ENCODE results near the gene LACRT.

The LACRT gene

DNA sequence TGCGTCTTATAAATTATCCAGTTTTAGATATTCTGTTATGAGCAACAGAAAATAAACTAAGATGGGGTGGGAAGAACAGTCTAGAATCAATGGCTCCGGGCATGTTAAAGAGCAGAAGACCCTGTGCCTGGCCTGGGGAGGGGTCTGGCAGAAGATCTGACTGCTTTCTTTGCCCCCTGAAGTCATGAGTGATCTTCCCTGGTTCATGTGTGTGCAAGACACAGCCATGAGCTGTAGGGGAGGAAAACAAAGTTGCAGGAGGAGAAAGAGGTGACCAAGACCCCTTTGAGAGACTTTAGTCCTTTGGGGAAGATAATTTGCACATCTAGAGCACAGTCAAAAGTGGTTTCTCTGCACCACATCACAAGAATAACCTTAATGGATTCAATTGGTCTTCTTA lies 4.8 kb downstream of the LACRT start:
- TF ChIP-seq POLR2AphosphoS5 (IDR thresholded peaks at IDR 0.05; ENCODE audit: low read depth, low read length) = no peak
- TF ChIP-seq, protein P1, sequence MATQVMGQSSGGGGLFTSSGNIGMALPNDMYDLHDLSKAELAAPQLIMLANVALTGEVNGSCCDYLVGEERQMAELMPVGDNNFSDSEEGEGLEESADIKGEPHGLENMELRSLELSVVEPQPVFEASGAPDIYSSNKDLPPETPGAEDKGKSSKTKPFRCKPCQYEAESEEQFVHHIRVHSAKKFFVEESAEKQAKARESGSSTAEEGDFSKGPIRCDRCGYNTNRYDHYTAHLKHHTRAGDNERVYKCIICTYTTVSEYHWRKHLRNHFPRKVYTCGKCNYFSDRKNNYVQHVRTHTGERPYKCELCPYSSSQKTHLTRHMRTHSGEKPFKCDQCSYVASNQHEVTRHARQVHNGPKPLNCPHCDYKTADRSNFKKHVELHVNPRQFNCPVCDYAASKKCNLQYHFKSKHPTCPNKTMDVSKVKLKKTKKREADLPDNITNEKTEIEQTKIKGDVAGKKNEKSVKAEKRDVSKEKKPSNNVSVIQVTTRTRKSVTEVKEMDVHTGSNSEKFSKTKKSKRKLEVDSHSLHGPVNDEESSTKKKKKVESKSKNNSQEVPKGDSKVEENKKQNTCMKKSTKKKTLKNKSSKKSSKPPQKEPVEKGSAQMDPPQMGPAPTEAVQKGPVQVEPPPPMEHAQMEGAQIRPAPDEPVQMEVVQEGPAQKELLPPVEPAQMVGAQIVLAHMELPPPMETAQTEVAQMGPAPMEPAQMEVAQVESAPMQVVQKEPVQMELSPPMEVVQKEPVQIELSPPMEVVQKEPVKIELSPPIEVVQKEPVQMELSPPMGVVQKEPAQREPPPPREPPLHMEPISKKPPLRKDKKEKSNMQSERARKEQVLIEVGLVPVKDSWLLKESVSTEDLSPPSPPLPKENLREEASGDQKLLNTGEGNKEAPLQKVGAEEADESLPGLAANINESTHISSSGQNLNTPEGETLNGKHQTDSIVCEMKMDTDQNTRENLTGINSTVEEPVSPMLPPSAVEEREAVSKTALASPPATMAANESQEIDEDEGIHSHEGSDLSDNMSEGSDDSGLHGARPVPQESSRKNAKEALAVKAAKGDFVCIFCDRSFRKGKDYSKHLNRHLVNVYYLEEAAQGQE (IDR thresholded peaks at IDR 0.05; ENCODE audit: insufficient read depth in 1 of 2, low read depth in 2 of 2, low read length in 2 of 2) = no peak
- no peak for TF ChIP-seq TAF1 (IDR thresholded peaks at IDR 0.05; ENCODE audit: borderline replicate concordance, insufficient read depth, low read length)
- no peak for TF ChIP-seq FOXP2 (optimal IDR thresholded peaks at IDR 0.05; ENCODE audit: borderline replicate concordance, extremely low read depth, extremely low read length, insufficient read depth)
- TF ChIP-seq SIN3A (IDR thresholded peaks at IDR 0.05; ENCODE audit: borderline replicate concordance, insufficient read depth, low read length) = no peak

DNA sequence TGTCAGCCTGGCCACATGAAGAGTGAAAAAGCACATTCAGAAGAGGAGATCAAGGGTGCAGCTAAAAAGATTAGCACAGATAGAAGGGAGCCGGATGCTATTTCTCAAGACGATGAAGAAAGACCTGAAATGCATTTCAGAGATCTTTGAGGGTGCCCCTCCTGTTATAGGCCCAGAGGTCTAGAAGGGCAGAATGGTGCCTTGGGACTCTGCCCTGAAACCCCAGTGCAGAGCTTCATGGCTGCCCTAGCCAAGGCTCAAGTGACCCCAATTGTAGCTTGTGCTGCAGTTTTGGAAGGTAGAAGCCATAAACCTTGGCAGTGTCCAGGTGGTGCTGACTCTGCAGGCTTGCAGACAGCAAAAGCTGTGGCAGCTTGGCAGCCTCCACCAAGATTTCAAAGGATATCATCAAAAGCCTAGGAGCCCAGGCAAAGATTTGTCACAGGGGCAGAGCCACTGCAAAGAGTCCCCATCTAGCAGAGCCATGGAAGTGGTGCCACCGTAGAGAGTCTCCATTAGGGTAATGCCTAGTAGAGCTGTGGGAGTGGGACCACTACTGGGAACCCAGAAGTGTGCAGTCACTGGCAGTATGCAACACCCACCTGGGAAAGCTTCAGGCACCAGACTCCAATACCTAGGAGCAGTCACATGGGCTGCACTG lies 6.4 kb downstream of the LACRT start:
- TF ChIP-seq SIN3A (IDR thresholded peaks at IDR 0.05; ENCODE audit: borderline replicate concordance, insufficient read depth, low read length) = no peak
- no peak for TF ChIP-seq POLR2AphosphoS5 (IDR thresholded peaks at IDR 0.05; ENCODE audit: low read depth, low read length)
- no peak for TF ChIP-seq TAF1 (IDR thresholded peaks at IDR 0.05; ENCODE audit: borderline replicate concordance, insufficient read depth, low read length)
- TF ChIP-seq, protein P1 (IDR thresholded peaks at IDR 0.05; ENCODE audit: insufficient read depth in 1 of 2, low read depth in 2 of 2, low read length in 2 of 2) = no peak
- TF ChIP-seq FOXP2 (optimal IDR thresholded peaks at IDR 0.05; ENCODE audit: borderline replicate concordance, extremely low read depth, extremely low read length, insufficient read depth) = no peak

DNA sequence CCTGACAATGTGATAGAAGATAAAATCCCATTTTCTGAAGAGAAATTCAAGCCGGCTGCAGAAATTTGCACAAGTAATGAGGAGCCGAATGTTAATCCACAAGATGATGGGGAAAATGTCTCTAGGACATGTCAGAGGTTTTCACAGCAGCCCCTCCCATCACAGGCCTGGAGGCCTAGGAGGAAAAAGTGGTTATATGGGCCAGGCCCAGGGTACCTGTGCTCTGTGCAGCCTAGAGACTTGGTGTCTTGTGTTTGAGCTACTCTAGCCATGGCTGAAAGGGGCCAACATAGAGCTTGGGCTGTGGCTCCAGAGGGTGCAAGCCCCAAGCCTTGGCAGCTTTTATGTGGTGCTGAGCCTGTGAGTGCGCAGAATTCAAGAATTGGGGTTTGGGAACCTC lies 7.4 kb downstream of the LACRT start:
- TF ChIP-seq POLR2AphosphoS5 (IDR thresholded peaks at IDR 0.05; ENCODE audit: low read depth, low read length) = no peak
- TF ChIP-seq, protein P1 (IDR thresholded peaks at IDR 0.05; ENCODE audit: insufficient read depth in 1 of 2, low read depth in 2 of 2, low read length in 2 of 2) = no peak

DNA sequence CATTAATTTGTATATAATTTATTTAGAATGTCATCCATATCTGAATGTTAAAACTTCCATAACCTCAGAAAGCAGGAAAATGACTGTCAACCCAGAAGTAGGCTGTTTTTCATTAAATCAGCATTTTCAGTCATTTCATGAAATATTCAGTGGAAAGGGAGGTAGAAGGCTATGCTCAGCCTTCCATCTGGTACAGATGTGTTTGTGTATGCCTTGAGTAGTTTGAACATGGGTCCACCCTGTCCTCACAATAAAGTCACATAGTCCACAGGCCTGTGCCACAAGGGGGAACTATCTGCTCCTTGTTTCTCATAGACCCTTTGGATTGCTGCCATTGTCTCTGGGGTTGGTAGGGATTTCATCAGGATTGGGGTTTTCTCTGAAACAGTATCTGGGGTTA lies 9.1 kb downstream of the LACRT start:
- TF ChIP-seq FOXP2 (optimal IDR thresholded peaks at IDR 0.05; ENCODE audit: borderline replicate concordance, extremely low read depth, extremely low read length, insufficient read depth) = no peak
- TF ChIP-seq, protein P1 (IDR thresholded peaks at IDR 0.05; ENCODE audit: insufficient read depth in 1 of 2, low read depth in 2 of 2, low read length in 2 of 2) = no peak
- no peak for TF ChIP-seq TAF1 (IDR thresholded peaks at IDR 0.05; ENCODE audit: borderline replicate concordance, insufficient read depth, low read length)
- no peak for TF ChIP-seq SIN3A (IDR thresholded peaks at IDR 0.05; ENCODE audit: borderline replicate concordance, insufficient read depth, low read length)
- TF ChIP-seq POLR2AphosphoS5 (IDR thresholded peaks at IDR 0.05; ENCODE audit: low read depth, low read length) = no peak

Measured in PFSK-1 (cell line).